ENCODE data around the gene CELA3A. TPM values are rescaled to one million over a fixed set of nuclear protein-coding genes. Genes with fewer than 3 reads are reported as not detected.
A peak's percentile ranks its signal among the peaks of the same experiment; 100 is the strongest.
"Not testable (repeated sequence)": the region's sequence is repeated elsewhere in the genome, so short reads cannot be mapped to it uniquely, and the experiment has no call there.

Gene CELA3A
- total RNA-seq, 1 donor from 2014 or later = not detected

- H4K20me1 ChIP-seq (ENCODE audit: insufficient read depth, low read length); H3K4me3 ChIP-seq (ENCODE audit: insufficient read depth, low read depth, low read length); H3K27me3 Mint-ChIP-seq (ENCODE audit: low read depth, unreplicated experiment); H3K36me3 Mint-ChIP-seq (ENCODE audit: low read depth, unreplicated experiment); H3K9me3 Mint-ChIP-seq (ENCODE audit: unreplicated experiment); H3K36me3 ChIP-seq (ENCODE audit: insufficient read depth, low read length); DNase-seq (ENCODE audit: low read depth); H3K9me3 ChIP-seq (ENCODE audit: insufficient read depth, low read depth, low read length); H3K4me3 Mint-ChIP-seq (ENCODE audit: unreplicated experiment); H3K27ac Mint-ChIP-seq (ENCODE audit: unreplicated experiment); H3K4me1 ChIP-seq (ENCODE audit: insufficient read depth, low read length); H3K27ac ChIP-seq (ENCODE audit: low read depth, low read length); H3K9ac ChIP-seq (ENCODE audit: low read length); H3K4me2 ChIP-seq (ENCODE audit: low read length); H2AFZ ChIP-seq (ENCODE audit: low read depth, low read length); FAIRE-seq; H3K27me3 ChIP-seq (ENCODE audit: insufficient read depth, low read length); H3K79me2 ChIP-seq (ENCODE audit: insufficient read depth, low read length): not testable (repeated sequence)
- peaks cover 15% of the 10 kb centered on the region for H3K4me1 Mint-ChIP-seq (ENCODE audit: low read depth, unreplicated experiment)
Measured at GRCh38 chr1:21970523-21970922, 30.9 kb upstream of the CELA3A start.

GRCh38 chr1:21972973-21973441 is 28.4 kb upstream of the CELA3A start:
- H3K9ac ChIP-seq (ENCODE audit: low read length); H3K4me3 ChIP-seq (ENCODE audit: insufficient read depth, low read depth, low read length); H3K36me3 Mint-ChIP-seq (ENCODE audit: low read depth, unreplicated experiment); H3K9me3 ChIP-seq (ENCODE audit: insufficient read depth, low read depth, low read length); H3K36me3 ChIP-seq (ENCODE audit: insufficient read depth, low read length); FAIRE-seq; H3K27ac Mint-ChIP-seq (ENCODE audit: unreplicated experiment); H3K27me3 ChIP-seq (ENCODE audit: insufficient read depth, low read length); DNase-seq (ENCODE audit: low read depth); H2AFZ ChIP-seq (ENCODE audit: low read depth, low read length); H3K27me3 Mint-ChIP-seq (ENCODE audit: low read depth, unreplicated experiment); H3K4me2 ChIP-seq (ENCODE audit: low read length); H4K20me1 ChIP-seq (ENCODE audit: insufficient read depth, low read length); H3K4me1 Mint-ChIP-seq (ENCODE audit: low read depth, unreplicated experiment); H3K9me3 Mint-ChIP-seq (ENCODE audit: unreplicated experiment); H3K4me3 Mint-ChIP-seq (ENCODE audit: unreplicated experiment); H3K4me1 ChIP-seq (ENCODE audit: insufficient read depth, low read length); H3K27ac ChIP-seq (ENCODE audit: low read depth, low read length); H3K79me2 ChIP-seq (ENCODE audit: insufficient read depth, low read length): not testable (repeated sequence)

- H3K9me3 ChIP-seq (ENCODE audit: insufficient read depth, low read depth, low read length); H2AFZ ChIP-seq (ENCODE audit: low read depth, low read length); H3K4me2 ChIP-seq (ENCODE audit: low read length); H4K20me1 ChIP-seq (ENCODE audit: insufficient read depth, low read length); H3K4me1 Mint-ChIP-seq (ENCODE audit: low read depth, unreplicated experiment); H3K9me3 Mint-ChIP-seq (ENCODE audit: unreplicated experiment); H3K79me2 ChIP-seq (ENCODE audit: insufficient read depth, low read length); H3K36me3 Mint-ChIP-seq (ENCODE audit: low read depth, unreplicated experiment); H3K27ac ChIP-seq (ENCODE audit: low read depth, low read length); H3K27me3 Mint-ChIP-seq (ENCODE audit: low read depth, unreplicated experiment); H3K27ac Mint-ChIP-seq (ENCODE audit: unreplicated experiment); H3K36me3 ChIP-seq (ENCODE audit: insufficient read depth, low read length); FAIRE-seq; H3K27me3 ChIP-seq (ENCODE audit: insufficient read depth, low read length); H3K4me1 ChIP-seq (ENCODE audit: insufficient read depth, low read length); H3K9ac ChIP-seq (ENCODE audit: low read length); DNase-seq (ENCODE audit: low read depth); H3K4me3 ChIP-seq (ENCODE audit: insufficient read depth, low read depth, low read length): not testable (repeated sequence)
- H3K4me3 Mint-ChIP-seq (ENCODE audit: unreplicated experiment) = peak overlapping the region; percentile 57
Measured at GRCh38 chr1:21973948-21974347, 27.5 kb upstream of the CELA3A start.

GRCh38 chr1:21974699-21975098 is 26.8 kb upstream of the CELA3A start:
- H3K9ac ChIP-seq (ENCODE audit: low read length); H3K4me3 Mint-ChIP-seq (ENCODE audit: unreplicated experiment); FAIRE-seq; H3K4me2 ChIP-seq (ENCODE audit: low read length); H3K79me2 ChIP-seq (ENCODE audit: insufficient read depth, low read length); H2AFZ ChIP-seq (ENCODE audit: low read depth, low read length); H3K9me3 Mint-ChIP-seq (ENCODE audit: unreplicated experiment); H3K4me3 ChIP-seq (ENCODE audit: insufficient read depth, low read depth, low read length); H3K27me3 ChIP-seq (ENCODE audit: insufficient read depth, low read length); H3K36me3 ChIP-seq (ENCODE audit: insufficient read depth, low read length); DNase-seq (ENCODE audit: low read depth); H3K4me1 Mint-ChIP-seq (ENCODE audit: low read depth, unreplicated experiment); H3K9me3 ChIP-seq (ENCODE audit: insufficient read depth, low read depth, low read length); H3K36me3 Mint-ChIP-seq (ENCODE audit: low read depth, unreplicated experiment); H3K4me1 ChIP-seq (ENCODE audit: insufficient read depth, low read length); H4K20me1 ChIP-seq (ENCODE audit: insufficient read depth, low read length); H3K27me3 Mint-ChIP-seq (ENCODE audit: low read depth, unreplicated experiment); H3K27ac ChIP-seq (ENCODE audit: low read depth, low read length): not testable (repeated sequence)
- H3K27ac Mint-ChIP-seq (ENCODE audit: unreplicated experiment) = peak overlapping the region; percentile 47

GRCh38 chr1:21975296-21975695 is 26.2 kb upstream of the CELA3A start:
- not testable (repeated sequence) for H2AFZ ChIP-seq (ENCODE audit: low read depth, low read length); H3K27me3 ChIP-seq (ENCODE audit: insufficient read depth, low read length); H3K27ac Mint-ChIP-seq (ENCODE audit: unreplicated experiment); H3K9ac ChIP-seq (ENCODE audit: low read length); DNase-seq (ENCODE audit: low read depth); H4K20me1 ChIP-seq (ENCODE audit: insufficient read depth, low read length); H3K4me1 Mint-ChIP-seq (ENCODE audit: low read depth, unreplicated experiment); H3K27ac ChIP-seq (ENCODE audit: low read depth, low read length); H3K36me3 ChIP-seq (ENCODE audit: insufficient read depth, low read length); FAIRE-seq; H3K36me3 Mint-ChIP-seq (ENCODE audit: low read depth, unreplicated experiment); H3K4me3 Mint-ChIP-seq (ENCODE audit: unreplicated experiment); H3K9me3 ChIP-seq (ENCODE audit: insufficient read depth, low read depth, low read length); H3K4me1 ChIP-seq (ENCODE audit: insufficient read depth, low read length); H3K4me2 ChIP-seq (ENCODE audit: low read length); H3K27me3 Mint-ChIP-seq (ENCODE audit: low read depth, unreplicated experiment); H3K79me2 ChIP-seq (ENCODE audit: insufficient read depth, low read length); H3K4me3 ChIP-seq (ENCODE audit: insufficient read depth, low read depth, low read length); H3K9me3 Mint-ChIP-seq (ENCODE audit: unreplicated experiment)

- H3K9me3 ChIP-seq (ENCODE audit: insufficient read depth, low read depth, low read length); H3K36me3 ChIP-seq (ENCODE audit: insufficient read depth, low read length); H3K4me3 ChIP-seq (ENCODE audit: insufficient read depth, low read depth, low read length); H3K27ac Mint-ChIP-seq (ENCODE audit: unreplicated experiment); H3K27me3 ChIP-seq (ENCODE audit: insufficient read depth, low read length); H3K27ac ChIP-seq (ENCODE audit: low read depth, low read length); H4K20me1 ChIP-seq (ENCODE audit: insufficient read depth, low read length); H2AFZ ChIP-seq (ENCODE audit: low read depth, low read length); H3K9me3 Mint-ChIP-seq (ENCODE audit: unreplicated experiment); H3K4me1 ChIP-seq (ENCODE audit: insufficient read depth, low read length); H3K4me2 ChIP-seq (ENCODE audit: low read length); DNase-seq (ENCODE audit: low read depth); H3K9ac ChIP-seq (ENCODE audit: low read length); FAIRE-seq; H3K36me3 Mint-ChIP-seq (ENCODE audit: low read depth, unreplicated experiment); H3K4me3 Mint-ChIP-seq (ENCODE audit: unreplicated experiment); H3K27me3 Mint-ChIP-seq (ENCODE audit: low read depth, unreplicated experiment); H3K4me1 Mint-ChIP-seq (ENCODE audit: low read depth, unreplicated experiment); H3K79me2 ChIP-seq (ENCODE audit: insufficient read depth, low read length): not testable (repeated sequence)
Measured at GRCh38 chr1:21976703-21977239, 24.7 kb upstream of the CELA3A start, which contains the start of gene CELA3B. TSS of gene CELA3B (plus strand) at chr1:21977022. CDS start at chr1:21977040, 18 bp downstream.

Data from astrocyte (in vitro differentiated cells and primary cell).